Left lung (tissue), 10 donors: ENCODE data around the gene UBAC1. TPM values are rescaled to one million over a fixed set of nuclear protein-coding genes. Genes with fewer than 3 reads are reported as not detected.

Experiments
- ATAC-seq: fragments of 200-7000 bp; cut with Tn5 transposase; one replicate; pipeline ENCODE4 v1.9.1; 2020; ENCODE audit warnings: moderate library complexity
- DNase-seq, 4 donors: peaks; one replicate each; pipeline ENCODE4 v3.0.0-alpha.2; 2013 to 2020
- H3K27ac ChIP-seq, 2 donors: fragments of 200-600 bp; sonication (generic) in 1 of 2; one replicate each; pipeline versions ENCODE4 v1.5.0 to v1.8.0; 2020 to 2021
- H3K27me3 ChIP-seq, 2 donors: fragments of 200-600 bp; sonication (generic) in 1 of 2; one replicate each; pipeline versions ENCODE4 v1.5.0 to v1.8.0; 2020 to 2021
- H3K36me3 ChIP-seq, 2 donors: fragments of 200-600 bp; sonication (generic) in 1 of 2; one replicate each; pipeline versions ENCODE4 v1.5.0 to v1.8.0; 2020 to 2021
- H3K4me1 ChIP-seq, 2 donors: fragments of 200-600 bp; one replicate each; pipeline ENCODE4 v1.8.0; 2021
- H3K4me3 ChIP-seq, 2 donors: fragments of 200-600 bp; sonication (generic) in 1 of 2; one replicate each; pipeline versions ENCODE4 v1.5.0 to v1.8.0; 2020 to 2021; ENCODE audit warnings: mild to moderate bottlenecking in 1 of 2
- H3K9me3 ChIP-seq, 2 donors: fragments of 200-600 bp; sonication (generic) in 1 of 2; one replicate each; pipeline versions ENCODE4 v1.5.0 to v1.8.0; 2020 to 2021
- intact Hi-C, 2 donors: fragments of 100-400 bp; cut with DNase I; formaldehyde crosslinking; loops; one replicate each; pipeline versions ENCODE4 v1.11.2 to v1.14.2; 2022
- polyA plus RNA-seq, 6 donors: library from polyadenylated mRNA; unstranded; fragments of 120-200 nt; gene quantifications; one replicate each; pipeline ENCODE4 v1.2.1, GENCODE V29; 2013; ENCODE audit not compliant: insufficient read length in 6 of 6
- total RNA-seq, 2 donors: library from RNA; stranded (reverse); fragmentation: NEBNext Ultra II Directional; extraction: Animal tissue kit (Norgen Biotek cat#: 25700); gene quantifications; one replicate each; pipeline ENCODE4 v1.2.1, GENCODE V29; 2021
- TF ChIP-seq, protein P1 (sequence below), 2 donors: fragments of 200-600 bp; sonication (generic) in 1 of 2; IDR thresholded peaks; one replicate each; pipeline versions ENCODE4 v1.5.0 to v1.8.0; 2021; ENCODE audit warnings: antibody characterized with exemption in 2 of 2
- donor health status: DM: no; HTN: yes; CAD: no.
- donor health status: DM: no; HTN: no; CAD: no.

Gene UBAC1
- total and polyA plus RNA-seq, 8 donors = 28.5 to 40.2 (median 33.5) TPM

DNA sequence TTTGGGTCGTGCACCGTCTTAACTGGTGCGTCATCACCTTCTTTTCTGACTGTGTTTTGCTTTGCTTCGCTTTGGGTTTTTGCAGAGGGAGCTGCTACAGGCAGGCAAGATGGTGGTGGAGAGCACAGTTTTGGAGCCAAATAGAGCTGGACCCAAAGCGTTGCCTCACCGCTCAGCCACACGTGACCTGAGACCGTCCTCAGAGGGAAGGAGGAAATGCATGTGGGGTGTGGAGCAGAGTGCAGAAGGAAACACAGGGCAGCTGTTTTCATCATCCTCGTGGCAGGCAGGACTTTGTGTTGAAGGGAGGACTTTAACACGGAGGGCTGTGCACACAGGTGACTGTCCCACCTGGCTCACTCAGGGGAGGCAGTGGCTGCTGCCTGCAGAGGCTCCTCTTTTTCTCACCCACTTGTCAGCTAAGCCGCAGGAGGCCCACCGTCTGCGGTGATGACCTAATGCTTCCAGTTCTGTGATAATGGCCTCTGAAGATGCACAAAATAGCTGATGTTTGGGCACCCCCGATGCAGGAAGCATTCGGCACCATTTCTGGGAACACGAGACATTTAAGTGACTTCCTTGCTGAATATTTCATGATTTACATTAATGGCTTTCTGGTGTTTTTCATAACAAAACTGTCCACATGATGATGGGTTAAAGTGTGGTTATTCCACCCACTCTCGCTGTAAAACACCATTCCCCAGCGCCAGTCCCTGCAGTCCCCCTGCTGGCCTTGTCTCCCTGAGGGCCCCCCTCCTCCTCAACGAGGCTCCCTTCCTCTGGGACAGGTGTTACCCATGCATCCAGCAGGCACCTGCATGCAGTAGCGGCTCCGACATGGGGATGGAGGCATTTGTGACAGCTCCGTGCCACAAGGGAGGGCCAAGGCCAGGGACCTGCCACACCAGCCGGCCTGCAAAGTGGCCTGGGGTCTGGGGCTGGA, 12.4 kb upstream of the UBAC1 start:
- no peak overlapping the region for H3K27ac ChIP-seq
- peaks cover 0 to 27% of the 10 kb centered on the region in 2 donors for H3K4me1 ChIP-seq
- no peaks in the 10 kb centered on the region for H3K36me3 ChIP-seq
- intact Hi-C loops = loop anchor here in 1 of 2 donors (10.0 kb wide), 1 partner anchor 151 kb away; no protein-coding TSS in a partner anchor
- peak in 1 of 4 donors; percentile 62 for DNase-seq
- peak; percentile 44 for ATAC-seq
- TF ChIP-seq, protein P1, sequence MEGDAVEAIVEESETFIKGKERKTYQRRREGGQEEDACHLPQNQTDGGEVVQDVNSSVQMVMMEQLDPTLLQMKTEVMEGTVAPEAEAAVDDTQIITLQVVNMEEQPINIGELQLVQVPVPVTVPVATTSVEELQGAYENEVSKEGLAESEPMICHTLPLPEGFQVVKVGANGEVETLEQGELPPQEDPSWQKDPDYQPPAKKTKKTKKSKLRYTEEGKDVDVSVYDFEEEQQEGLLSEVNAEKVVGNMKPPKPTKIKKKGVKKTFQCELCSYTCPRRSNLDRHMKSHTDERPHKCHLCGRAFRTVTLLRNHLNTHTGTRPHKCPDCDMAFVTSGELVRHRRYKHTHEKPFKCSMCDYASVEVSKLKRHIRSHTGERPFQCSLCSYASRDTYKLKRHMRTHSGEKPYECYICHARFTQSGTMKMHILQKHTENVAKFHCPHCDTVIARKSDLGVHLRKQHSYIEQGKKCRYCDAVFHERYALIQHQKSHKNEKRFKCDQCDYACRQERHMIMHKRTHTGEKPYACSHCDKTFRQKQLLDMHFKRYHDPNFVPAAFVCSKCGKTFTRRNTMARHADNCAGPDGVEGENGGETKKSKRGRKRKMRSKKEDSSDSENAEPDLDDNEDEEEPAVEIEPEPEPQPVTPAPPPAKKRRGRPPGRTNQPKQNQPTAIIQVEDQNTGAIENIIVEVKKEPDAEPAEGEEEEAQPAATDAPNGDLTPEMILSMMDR (IDR thresholded peaks at IDR 0.05) = no peak
- no peak overlapping the region for H3K4me3 ChIP-seq
- H3K27me3 ChIP-seq = peaks cover 0 to 7% of the 10 kb centered on the region in 2 donors
- no peaks in the 10 kb centered on the region for H3K9me3 ChIP-seq

DNA sequence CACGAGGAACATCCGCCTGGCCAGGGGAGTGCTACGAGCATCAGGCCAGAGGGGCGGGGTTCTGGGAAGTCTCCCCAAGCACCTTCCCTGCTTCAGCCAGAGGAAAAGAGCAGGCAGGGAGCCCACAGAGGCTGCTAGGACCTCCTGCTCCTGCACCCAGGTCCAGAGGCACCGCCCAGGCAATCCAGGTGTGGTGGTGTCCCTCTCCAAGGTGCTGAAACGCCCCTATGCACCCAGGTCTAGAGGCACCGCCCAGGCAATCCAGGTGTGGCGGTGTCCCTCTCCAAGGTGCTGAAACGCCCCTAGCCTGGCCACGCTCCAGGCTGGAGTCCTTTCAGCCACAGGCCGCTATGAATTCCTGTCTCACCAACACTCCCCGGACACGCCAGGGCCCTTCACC, 10.7 kb upstream of the UBAC1 start:
- intact Hi-C loops = loop anchor here in 1 of 2 donors (10.0 kb wide), 1 partner anchor 153 kb away; no protein-coding TSS in a partner anchor
- peak; percentile 88 for ATAC-seq

DNA sequence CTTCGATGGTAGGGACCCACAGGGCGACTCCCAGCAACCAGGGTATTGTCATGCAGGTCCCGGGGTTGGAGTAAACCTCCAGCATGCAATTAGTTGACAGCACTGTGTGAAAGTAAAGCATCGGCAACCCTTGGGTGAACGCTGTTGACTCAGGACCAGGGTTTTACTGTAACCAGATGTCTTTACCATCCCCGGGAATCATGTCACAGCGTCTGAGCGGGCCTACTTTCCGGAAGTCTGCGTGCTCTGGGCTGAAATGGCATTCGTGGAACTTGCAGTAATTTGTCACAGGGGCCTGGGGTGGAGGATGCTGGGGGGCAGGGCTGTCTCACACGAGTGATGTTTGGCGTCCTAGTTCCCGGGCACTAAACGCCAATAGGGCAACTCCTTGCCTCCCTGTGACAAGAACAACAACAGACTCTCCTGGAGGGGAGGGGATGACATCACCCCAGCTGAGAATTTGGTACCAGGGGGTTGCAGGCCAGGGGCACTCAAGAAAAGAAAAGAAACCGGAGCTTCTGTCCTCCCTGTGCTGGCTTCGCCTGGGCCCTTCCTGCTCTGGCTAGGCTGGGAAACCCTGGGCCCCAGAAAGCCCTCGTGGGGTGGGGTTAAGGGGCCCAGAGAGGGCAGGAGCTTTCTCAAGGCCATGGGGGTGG, 10.1 kb upstream of the UBAC1 start:
- intact Hi-C loops = loop anchor here in 1 of 2 donors (10.0 kb wide), 1 partner anchor 154 kb away; no protein-coding TSS in a partner anchor
- no peaks in the 10 kb centered on the region for H3K9me3 ChIP-seq
- H3K4me3 ChIP-seq = no peak overlapping the region
- H3K4me1 ChIP-seq = peaks cover 0 to 42% of the 10 kb centered on the region in 2 donors
- H3K36me3 ChIP-seq = no peaks in the 10 kb centered on the region
- ATAC-seq = no peak
- no peak overlapping the region for H3K27ac ChIP-seq
- no peak for DNase-seq
- TF ChIP-seq, protein P1 (IDR thresholded peaks at IDR 0.05) = no peak
- no peaks in the 10 kb centered on the region for H3K27me3 ChIP-seq

More for the DNA sequence above, 10.7 kb upstream of the UBAC1 start:
- DNase-seq = peak in 2 of 4 donors; percentile 60 to 79
- TF ChIP-seq, protein P1 (IDR thresholded peaks at IDR 0.05) = no peak
- no peaks in the 10 kb centered on the region for H3K9me3 ChIP-seq
- H3K36me3 ChIP-seq = no peaks in the 10 kb centered on the region
- no peak overlapping the region for H3K27ac ChIP-seq
- H3K4me1 ChIP-seq = peaks cover 0 to 42% of the 10 kb centered on the region in 2 donors
- no peak overlapping the region for H3K4me3 ChIP-seq
- peaks cover 0 to 3% of the 10 kb centered on the region in 2 donors for H3K27me3 ChIP-seq

DNA sequence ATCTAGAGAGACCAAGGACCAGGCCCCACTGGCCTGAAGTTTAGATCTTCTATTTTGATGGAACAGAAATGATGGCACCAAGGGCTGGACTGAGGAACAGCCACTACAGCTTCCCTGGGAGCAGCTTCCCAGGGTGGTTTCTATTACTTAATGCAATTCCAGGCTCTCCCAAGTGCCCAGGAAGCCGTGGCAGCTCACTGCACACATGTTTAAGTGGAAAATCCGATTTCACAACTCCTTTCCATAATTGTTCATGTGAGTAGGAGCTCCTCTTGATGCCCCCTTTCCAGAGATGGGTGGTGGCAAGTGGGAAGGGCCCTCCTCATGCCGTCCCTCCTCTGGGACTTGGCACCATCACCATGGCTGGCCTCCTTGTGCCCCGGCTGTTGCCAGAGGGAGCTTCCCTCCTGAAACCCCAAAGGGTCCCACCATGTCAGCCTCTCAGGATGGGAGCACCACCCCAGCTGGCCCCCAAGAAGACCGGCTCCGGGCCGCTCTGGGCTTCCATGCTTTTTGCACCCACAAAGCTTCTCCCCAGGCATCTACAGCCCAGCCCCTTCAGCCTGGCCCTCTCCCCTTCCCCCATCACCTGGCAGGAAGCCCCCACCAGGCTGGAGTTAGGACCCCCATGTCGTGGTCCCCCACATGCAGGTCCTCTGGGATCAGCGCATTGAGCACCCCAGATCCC, 9.1 kb upstream of the UBAC1 start:
- TF ChIP-seq, protein P1 (IDR thresholded peaks at IDR 0.05) = no peak
- peaks cover 0 to 42% of the 10 kb centered on the region in 2 donors for H3K4me1 ChIP-seq
- no peak for DNase-seq
- intact Hi-C loops = loop anchor here in 1 of 2 donors (10.0 kb wide), 1 partner anchor 155 kb away; no protein-coding TSS in a partner anchor
- H3K9me3 ChIP-seq = no peaks in the 10 kb centered on the region
- no peaks in the 10 kb centered on the region for H3K27me3 ChIP-seq
- H3K4me3 ChIP-seq = no peak overlapping the region
- ATAC-seq = no peak
- peak overlapping the region in 1 of 2 donors; percentile 58 for H3K27ac ChIP-seq
- H3K36me3 ChIP-seq = no peaks in the 10 kb centered on the region
